Midbrain (tissue), 1 donor: ENCODE measurements around the gene CCDC175.

Experiments used
- DNase-seq: peaks from one replicate; lab custom pipeline; 2025; lab: John Stamatoyannopoulos, UW

The CCDC175 gene

GRCh38 chr14:59482541-59483331 is 93.9 kb downstream of the CCDC175 start:
- peak; percentile 16 for DNase-seq

- no peak for DNase-seq
These were observed 94.6 kb downstream of the CCDC175 start for GRCh38 chr14:59481871-59482540.

GRCh38 chr14:59481407-59481806 is 95.2 kb downstream of the CCDC175 start:
- no peak for DNase-seq

- DNase-seq = no peak
These were observed 96.4 kb downstream of the CCDC175 start for GRCh38 chr14:59480166-59480565.

- DNase-seq = no peak
These were observed 98.1 kb downstream of the CCDC175 start for GRCh38 chr14:59478540-59478939.

GRCh38 chr14:59475709-59476108 is 100.9 kb downstream of the CCDC175 start:
- no peak for DNase-seq

- DNase-seq = no peak
These were observed 102.4 kb downstream of the CCDC175 start for GRCh38 chr14:59474172-59474571.

- peak; percentile 44 for DNase-seq
These were observed 111.1 kb downstream of the CCDC175 start, which contains the start of gene GPR135 for GRCh38 chr14:59465316-59466135. GPR135 (minus strand) TSS chr14:59465380; CDS start chr14:59465226, 154 bp downstream.

GRCh38 chr14:59464486-59465315 is 111.9 kb downstream of the CCDC175 start:
- DNase-seq = peak; percentile 49

GRCh38 chr14:59463787-59464485 is 112.7 kb downstream of the CCDC175 start:
- no peak for DNase-seq

- no peak for DNase-seq
These were observed 114.7 kb downstream of the CCDC175 start for GRCh38 chr14:59461891-59462290.

GRCh38 chr14:59460378-59460777 is 116.2 kb downstream of the CCDC175 start:
- no peak for DNase-seq

GRCh38 chr14:59458486-59458885 is 118.1 kb downstream of the CCDC175 start:
- DNase-seq = no peak

GRCh38 chr14:59455411-59455810 is 121.2 kb downstream of the CCDC175 start:
- no peak for DNase-seq
